Heart left ventricle (tissue), 16 donors: ENCODE results near the gene CD83. TPM values are rescaled to one million over a fixed set of nuclear protein-coding genes. Genes with fewer than 3 reads are reported as not detected.

Experiments
- ATAC-seq, 4 donors: fragments of 200-7000 bp; cut with Tn5 transposase; one replicate each; pipeline ENCODE4 v1.9.1; 2020 to 2022; ENCODE audit warnings: moderate library complexity in 4 of 4, mild to moderate bottlenecking in 3 of 4, moderate number of reproducible peaks in 1 of 4
- DNase-seq, 5 donors: peaks; one replicate each; pipeline ENCODE4 v3.0.0-alpha.2; 2020
- H3K27ac ChIP-seq, 12 donors: fragments of 200-600 bp; sonication (generic) in 4 of 12; one replicate each; pipeline versions ENCODE4 v1.5.0 to v1.8.0; 2016 to 2022; ENCODE audit warnings: mild to moderate bottlenecking in 2 of 12
- H3K27me3 ChIP-seq, 9 donors: fragments of 200-600 bp; sonication (generic) in 2 of 9; one replicate each; pipeline versions ENCODE4 v1.5.1 to v1.8.0; 2016 to 2022; ENCODE audit warnings: mild to moderate bottlenecking in 3 of 9
- H3K36me3 ChIP-seq, 9 donors: fragments of 200-600 bp; sonication (generic) in 2 of 9; one replicate each; pipeline versions ENCODE4 v1.5.0 to v1.8.0; 2018 to 2022; ENCODE audit warnings: mild to moderate bottlenecking in 2 of 9
- H3K4me1 ChIP-seq, 12 donors: fragments of 200-600 bp; sonication (generic) in 4 of 12; one replicate each; pipeline versions ENCODE4 v1.5.0 to v1.8.0; 2016 to 2022; ENCODE audit warnings: mild to moderate bottlenecking in 3 of 12
- H3K4me3 ChIP-seq, 12 donors: fragments of 200-600 bp; sonication (generic) in 4 of 12; one replicate each; pipeline versions ENCODE4 v1.5.0 to v1.8.0; 2017 to 2022; ENCODE audit warnings: mild to moderate bottlenecking in 9 of 12, moderate library complexity in 4 of 12
- H3K9me3 ChIP-seq, 12 donors: fragments of 200-600 bp; sonication (generic) in 4 of 12; one replicate each; pipeline versions ENCODE4 v1.5.0 to v1.8.0; 2016 to 2022; ENCODE audit warnings: mild to moderate bottlenecking in 1 of 12
- CTCF ChIP-seq, 12 donors: fragments of 200-600 bp; sonication (generic) in 4 of 12; IDR thresholded peaks; one replicate each; pipeline versions ENCODE4 v1.5.0 to v1.8.0; 2018 to 2022; ENCODE audit warnings: antibody characterized with exemption in 12 of 12, mild to moderate bottlenecking in 5 of 12
- POLR2A ChIP-seq, 2 donors: fragments of 450-650 bp; IDR thresholded peaks; one replicate each; pipeline ENCODE4 v1.6.1; 2017; ENCODE audit warnings: antibody characterized with exemption in 2 of 2, mild to moderate bottlenecking in 2 of 2, moderate library complexity in 2 of 2
- WGBS, 4 donors: extraction: QIAGEN DNeasy Blood & Tissue Kit in 2 of 4; methylation state at CpG; one replicate each; pipeline versions ENCODE4 v1.1.5 to v1.1.7; 2013 to 2018; 5-methylcytosine and 5-hydroxymethylcytosine counted together
- intact Hi-C, 10 donors: fragments of 100-400 bp; cut with DNase I; formaldehyde crosslinking; loops; one replicate each; pipeline versions ENCODE4 v1.11.1 to v1.14.2; 2022
- polyA plus RNA-seq, 2 donors: library from polyadenylated mRNA; stranded (reverse); fragments of 200-250 nt; gene quantifications; one replicate each; pipeline ENCODE4 v1.2.3, GENCODE V29; 2013
- total RNA-seq, 9 donors: library from RNA; depleted of rRNA in 2 of 9; stranded (reverse); fragments of >200 nt in 2 of 9; fragmentation: NEBNext Ultra II Directional in 3 of 9; extraction: Animal tissue kit (Norgen Biotek cat#: 25700) in 3 of 9; gene quantifications; one replicate each; pipeline versions ENCODE4 v1.1.0 to v1.2.4, GENCODE V29; 2016 to 2023
- donor health status: ischemic (EF 13 %, LVEDD 7.1; RV severe dilation, severe dysfunction).
- donor health status: healthy with polysubstance abuse.
- donor health status: DM: no; HTN: yes; CAD: no.
- donor health status: DM: no; HTN: no; CAD: no.
- donor health status: ischemic (EF 25% LVEDD 6.9; RV normal size, moderate dysfunction).
- donor health status: ischemic (EF 25% LVEDD 5.7; RV mildly dilated, moderate dysfunction).
- donor health status: healthy.
- donor health status: DM: yes; HTN: yes; CAD: no.
- donor health status: ischemic (EF 35%, LVEDD 5.7; RV mildly dilated, moderate dysfunction).
- donor health status: nonischemic (EF 11% LVEDD 7.7; RV severe dilation, severe dysfunction).
- donor health status: DM: yes; HTN: yes; CAD: no.
- donor health status: PGD.
- donor health status: ischemic (EF 29% LVEDD 5.4; RV normal size, mild dysfunction).
- donor health status: nonischemic (EF 23%, LVEDD 6.1; RV moderate dilation, normal function).

CD83 gene
- total and polyA plus RNA-seq, 11 donors = 0.38 to 10.3 (median 1.9) TPM

- intact Hi-C loops = loop anchor here in 2 of 10 donors (10.0 kb wide), 2 partner anchors 1383 to 1503 kb away; no protein-coding TSS in a partner anchor
- peak overlapping the region in 5 of 12 donors; percentile 6 to 73 (median 54) for H3K27ac ChIP-seq
- 80 to 89% (median 82%) methylated on average over 4 of the region's 4 CpGs for WGBS, 4 donors
- TF ChIP-seq CTCF (IDR thresholded peaks at IDR 0.05) (no peak), POLR2A (IDR thresholded peaks at IDR 0.05) (no peak)
- H3K9me3 ChIP-seq = no peaks in the 10 kb centered on the region
- DNase-seq (peak in 2 of 5 donors; percentile 28 to 39), ATAC-seq (peak; percentile 21 to 58 (median 38))
- H3K27me3 ChIP-seq = no peaks in the 10 kb centered on the region
- peak overlapping the region in 1 of 12 donors; percentile 2 for H3K4me3 ChIP-seq
- H3K4me1 ChIP-seq = peaks cover 0 to 51% (median 6%) of the 10 kb centered on the region in 12 donors
- no peaks in the 10 kb centered on the region for H3K36me3 ChIP-seq
These were observed 4.4 kb downstream of the CD83 start for GRCh38 chr6:14121936-14122344.

GRCh38 chr6:14123386-14124111 is 6.0 kb downstream of the CD83 start:
- ATAC-seq (peak in 3 of 4 donors; percentile 43 to 93 (median 58)), DNase-seq (no peak)
- TF ChIP-seq CTCF (IDR thresholded peaks at IDR 0.05) = no peak
- no peak for TF ChIP-seq POLR2A (IDR thresholded peaks at IDR 0.05)
- no peaks in the 10 kb centered on the region for H3K27me3 ChIP-seq
- H3K4me3 ChIP-seq = no peak overlapping the region
- H3K4me1 ChIP-seq = peaks cover 0 to 43% (median 3%) of the 10 kb centered on the region in 12 donors
- H3K9me3 ChIP-seq = no peaks in the 10 kb centered on the region
- no peaks in the 10 kb centered on the region for H3K36me3 ChIP-seq
- H3K27ac ChIP-seq = peak overlapping the region in 8 of 12 donors; percentile 4 to 73 (median 63)
- intact Hi-C loops = loop anchor here in 2 of 10 donors (10.0 kb wide), 2 partner anchors 1381 to 1501 kb away; no protein-coding TSS in a partner anchor
- WGBS, 4 donors = 74 to 80% (median 75%) methylated on average over 6 of the region's 6 CpGs

- 81 to 98% (median 89%) methylated on average over 3 of the region's 3 CpGs for WGBS, 4 donors
- H3K4me1 ChIP-seq = peaks cover 0 to 38% (median 8%) of the 10 kb centered on the region in 12 donors
- no peaks in the 10 kb centered on the region for H3K9me3 ChIP-seq
- H3K4me3 ChIP-seq = no peak overlapping the region
- H3K27me3 ChIP-seq = no peaks in the 10 kb centered on the region
- no peak for DNase-seq
- TF ChIP-seq CTCF (IDR thresholded peaks at IDR 0.05) = no peak
- TF ChIP-seq POLR2A (IDR thresholded peaks at IDR 0.05) = no peak
- H3K36me3 ChIP-seq = no peaks in the 10 kb centered on the region
- intact Hi-C loops = loop anchor here in 8 of 10 donors (5.0 to 10.0 kb wide), 5 partner anchors 1367 to 1499 kb away; no protein-coding TSS in a partner anchor
- no peak overlapping the region for H3K27ac ChIP-seq
- ATAC-seq = no peak
These were observed 7.8 kb downstream of the CD83 start for GRCh38 chr6:14125346-14125745.

GRCh38 chr6:14126191-14126590 is 8.6 kb downstream of the CD83 start:
- Histone ChIP-seq H3K27ac (no peak overlapping the region), H3K4me3 (no peak overlapping the region), H3K27me3 (no peaks in the 10 kb centered on the region), H3K9me3 (no peaks in the 10 kb centered on the region), H3K36me3 (no peaks in the 10 kb centered on the region), H3K4me1 (peaks cover 0 to 38% (median 8%) of the 10 kb centered on the region in 12 donors)
- ATAC-seq (no peak), DNase-seq (no peak)
- intact Hi-C loops = loop anchor here in 8 of 10 donors (5.0 to 10.0 kb wide), 5 partner anchors 1366 to 1499 kb away; no protein-coding TSS in a partner anchor
- no peak for TF ChIP-seq CTCF (IDR thresholded peaks at IDR 0.05)
- TF ChIP-seq POLR2A (IDR thresholded peaks at IDR 0.05) = no peak
- WGBS, 4 donors = 81 to 89% (median 87%) methylated on average over 5 of the region's 5 CpGs
